GM12801 (cell line): ENCODE results near the gene MAP2K5.

Experiments
- CTCF ChIP-seq: IDR thresholded peaks from one replicate; pipeline ENCODE4 v1.5.1; 2011; ENCODE audit warnings: control low read depth; ENCODE audit not compliant: insufficient read length; ENCODE audit errors: extremely low read depth

MAP2K5 gene

GRCh38 chr15:67592245-67592644, 49.7 kb downstream of the MAP2K5 start:
- no peak for TF ChIP-seq CTCF

GRCh38 chr15:67593562-67593961, 51.1 kb downstream of the MAP2K5 start:
- TF ChIP-seq CTCF: no peak

- no peak for TF ChIP-seq CTCF
Observed at GRCh38 chr15:67594770-67595169, 52.3 kb downstream of the MAP2K5 start.

GRCh38 chr15:67595572-67595971, 53.1 kb downstream of the MAP2K5 start:
- TF ChIP-seq CTCF: no peak

GRCh38 chr15:67601073-67601472, 58.6 kb downstream of the MAP2K5 start:
- TF ChIP-seq CTCF: no peak

- no peak for TF ChIP-seq CTCF
Observed at GRCh38 chr15:67603063-67603462, 60.6 kb downstream of the MAP2K5 start.

- no peak for TF ChIP-seq CTCF
Observed at GRCh38 chr15:67605871-67606270, 63.4 kb downstream of the MAP2K5 start.

GRCh38 chr15:67606742-67607141, 64.2 kb downstream of the MAP2K5 start:
- no peak for TF ChIP-seq CTCF
